WTC11 (cell line): ENCODE results near the gene NUP50. TPM values are rescaled to one million over a fixed set of nuclear protein-coding genes. Genes with fewer than 3 reads are reported as not detected.

Source experiments
- ATAC-seq: fragments of 200-7000 bp; cut with Tn5 transposase; 2 replicates; pipeline ENCODE4 v1.10.0; 2021; ENCODE audit warnings: mild to moderate bottlenecking, moderate library complexity
- CTCF ChIA-PET: fragments of 300-600 bp; sonication (Branson Sonifier 250); formaldehyde crosslinking; loops from one replicate; lab custom pipeline; 2021; ENCODE audit warnings: antibody characterized with exemption; lab: Charles Lee
- POLR2A ChIA-PET: fragments of 350-600 bp; sonication (Branson Sonifier 250); formaldehyde crosslinking; loops from one replicate; lab custom pipeline; 2021; ENCODE audit warnings: antibody characterized with exemption; lab: Charles Lee
- DNase-seq: peaks from one replicate; pipeline ENCODE4 v3.0.0; 2021; ENCODE audit warnings: low spot score
- H3K27ac Mint-ChIP-seq: 2 replicates; pipeline ENCODE4 v1.8.0; 2021; ENCODE audit warnings: mixed read lengths
- H3K27me3 Mint-ChIP-seq: 2 replicates; pipeline ENCODE4 v1.8.0; 2021; ENCODE audit warnings: low read depth, mild to moderate bottlenecking, moderate library complexity, mixed read lengths
- H3K36me3 Mint-ChIP-seq: 2 replicates; pipeline ENCODE4 v1.8.0; 2021; ENCODE audit warnings: mixed read lengths
- H3K4me1 Mint-ChIP-seq: 2 replicates; pipeline ENCODE4 v1.8.0; 2022; ENCODE audit warnings: mixed read lengths
- H3K4me3 Mint-ChIP-seq: 2 replicates; pipeline ENCODE4 v1.8.0; 2021; ENCODE audit warnings: mild to moderate bottlenecking, moderate library complexity, mixed read lengths
- H3K9me3 Mint-ChIP-seq: 2 replicates; pipeline ENCODE4 v1.8.0; 2021; ENCODE audit warnings: mixed read lengths
- ATF2 ChIP-seq: sonication (generic); formaldehyde crosslinking; IDR thresholded peaks from 2 replicates; pipeline ENCODE4 v1.8.1; 2022; ENCODE audit warnings: low read depth, missing genetic modification reagents, borderline replicate concordance
- CDX4 ChIP-seq: fragments of 250-450 bp; sonication (Bioruptor Pico); IDR thresholded peaks from 2 replicates; pipeline ENCODE4 v1.9.0; 2021; ENCODE audit warnings: moderate library complexity, mild to moderate bottlenecking, inconsistent platforms, borderline replicate concordance
- EMX1 ChIP-seq: fragments of 250-450 bp; sonication (Bioruptor Pico); IDR thresholded peaks from 2 replicates; pipeline ENCODE4 v1.8.0; 2021; ENCODE audit warnings: mild to moderate bottlenecking
- ETV6 ChIP-seq: sonication (generic); formaldehyde crosslinking; IDR thresholded peaks from 2 replicates; pipeline ENCODE4 v1.8.1; 2022; ENCODE audit warnings: mild to moderate bottlenecking, missing genetic modification reagents
- FOXJ3 ChIP-seq: sonication (generic); formaldehyde crosslinking; IDR thresholded peaks from 2 replicates; pipeline ENCODE4 v1.9.0; 2021; ENCODE audit warnings: missing genetic modification reagents, mild to moderate bottlenecking, borderline replicate concordance
- MAX ChIP-seq: sonication (generic); formaldehyde crosslinking; IDR thresholded peaks from 2 replicates; pipeline ENCODE4 v1.8.0; 2022; ENCODE audit warnings: mild to moderate bottlenecking, missing genetic modification reagents
- MXD4 ChIP-seq: fragments of 250-450 bp; sonication (Bioruptor Pico); IDR thresholded peaks from 2 replicates; pipeline ENCODE4 v1.8.0; 2021; ENCODE audit warnings: mild to moderate bottlenecking, moderate library complexity, borderline replicate concordance
- NR1H2 ChIP-seq: sonication (generic); formaldehyde crosslinking; IDR thresholded peaks from 2 replicates; pipeline ENCODE4 v1.9.0; 2021; ENCODE audit warnings: mild to moderate bottlenecking, moderate library complexity, missing genetic modification reagents
- NR3C1 ChIP-seq: sonication (generic); formaldehyde crosslinking; conservative IDR thresholded peaks from 2 replicates; pipeline ENCODE4 v1.8.1; 2023; ENCODE audit warnings: low read depth, mild to moderate bottlenecking, missing genetic modification reagents
- PRDM15 ChIP-seq: sonication (generic); formaldehyde crosslinking; IDR thresholded peaks from 2 replicates; pipeline ENCODE4 v1.8.0; 2022; ENCODE audit warnings: missing genetic modification reagents
- RELA ChIP-seq: sonication (generic); formaldehyde crosslinking; IDR thresholded peaks from 2 replicates; pipeline ENCODE4 v1.8.1; 2022; ENCODE audit warnings: missing genetic modification reagents, mild to moderate bottlenecking, borderline replicate concordance
- STAT6 ChIP-seq: sonication (generic); formaldehyde crosslinking; conservative IDR thresholded peaks from 2 replicates; pipeline ENCODE4 v1.8.1; 2023; ENCODE audit warnings: mild to moderate bottlenecking, low read depth, missing genetic modification reagents, moderate library complexity
- ZMAT4 ChIP-seq: fragments of 250-450 bp; sonication (Bioruptor Pico); IDR thresholded peaks from 2 replicates; pipeline ENCODE4 v1.9.0; 2021; ENCODE audit warnings: mild to moderate bottlenecking
- ZNF396 ChIP-seq: fragments of 250-450 bp; sonication (Bioruptor Pico); IDR thresholded peaks from 2 replicates; pipeline ENCODE4 v1.8.0; 2021; ENCODE audit warnings: mild to moderate bottlenecking, moderate library complexity, borderline replicate concordance
- total RNA-seq: library from RNA; stranded (reverse); gene quantifications from 3 replicates; pipeline ENCODE4 v1.2.3, GENCODE V29; 2021
- TF ChIP-seq, protein P1 (sequence below): sonication (generic); formaldehyde crosslinking; IDR thresholded peaks from 2 replicates; pipeline ENCODE4 v1.8.0; 2023; ENCODE audit warnings: mild to moderate bottlenecking, missing genetic modification reagents
- TF ChIP-seq, protein P2 (sequence below): sonication (generic); formaldehyde crosslinking; conservative IDR thresholded peaks from 2 replicates; pipeline ENCODE4 v1.8.1; 2022; ENCODE audit warnings: mild to moderate bottlenecking, missing genetic modification reagents

The NUP50 gene
- total RNA-seq, 1 experiment from 2014 or later: 131 TPM

- Mint-ChIP-seq H3K9me3 (no peaks in the 10 kb centered on the region), H3K27ac (peak overlapping the region; percentile 30; the same call in 1 of the 2 replicates)
Measured at GRCh38 chr22:45200860-45201511, 37.3 kb downstream of the NUP50 start.

More at GRCh38 chr22:45200860-45201511, 37.3 kb downstream of the NUP50 start:
- POLR2A ChIA-PET: no interaction called here
- Mint-ChIP-seq H3K4me3 (no peak overlapping the region), H3K4me1 (peaks cover 22% of the 10 kb centered on the region)
- peak; percentile 36; the same call in 1 of the 2 replicates for ATAC-seq
- TF ChIP-seq, protein P1, sequence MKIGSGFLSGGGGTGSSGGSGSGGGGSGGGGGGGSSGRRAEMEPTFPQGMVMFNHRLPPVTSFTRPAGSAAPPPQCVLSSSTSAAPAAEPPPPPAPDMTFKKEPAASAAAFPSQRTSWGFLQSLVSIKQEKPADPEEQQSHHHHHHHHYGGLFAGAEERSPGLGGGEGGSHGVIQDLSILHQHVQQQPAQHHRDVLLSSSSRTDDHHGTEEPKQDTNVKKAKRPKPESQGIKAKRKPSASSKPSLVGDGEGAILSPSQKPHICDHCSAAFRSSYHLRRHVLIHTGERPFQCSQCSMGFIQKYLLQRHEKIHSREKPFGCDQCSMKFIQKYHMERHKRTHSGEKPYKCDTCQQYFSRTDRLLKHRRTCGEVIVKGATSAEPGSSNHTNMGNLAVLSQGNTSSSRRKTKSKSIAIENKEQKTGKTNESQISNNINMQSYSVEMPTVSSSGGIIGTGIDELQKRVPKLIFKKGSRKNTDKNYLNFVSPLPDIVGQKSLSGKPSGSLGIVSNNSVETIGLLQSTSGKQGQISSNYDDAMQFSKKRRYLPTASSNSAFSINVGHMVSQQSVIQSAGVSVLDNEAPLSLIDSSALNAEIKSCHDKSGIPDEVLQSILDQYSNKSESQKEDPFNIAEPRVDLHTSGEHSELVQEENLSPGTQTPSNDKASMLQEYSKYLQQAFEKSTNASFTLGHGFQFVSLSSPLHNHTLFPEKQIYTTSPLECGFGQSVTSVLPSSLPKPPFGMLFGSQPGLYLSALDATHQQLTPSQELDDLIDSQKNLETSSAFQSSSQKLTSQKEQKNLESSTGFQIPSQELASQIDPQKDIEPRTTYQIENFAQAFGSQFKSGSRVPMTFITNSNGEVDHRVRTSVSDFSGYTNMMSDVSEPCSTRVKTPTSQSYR (CRISPR knock-in tag): no peak
- TF ChIP-seq MXD4 (CRISPR knock-in tag) (no peak), FOXJ3 (CRISPR knock-in tag) (no peak), NR3C1 (CRISPR knock-in tag) (no peak), ETV6 (CRISPR knock-in tag) (no peak), MAX (CRISPR knock-in tag) (no peak), RELA (CRISPR knock-in tag) (no peak), ATF2 (no peak), STAT6 (CRISPR knock-in tag) (no peak), EMX1 (CRISPR knock-in tag) (no peak), ZMAT4 (CRISPR knock-in tag) (no peak), PRDM15 (CRISPR knock-in tag) (no peak), ZNF396 (CRISPR knock-in tag) (no peak), CDX4 (CRISPR knock-in tag) (no peak), NR1H2 (CRISPR knock-in tag) (no peak)
- TF ChIP-seq, protein P2, sequence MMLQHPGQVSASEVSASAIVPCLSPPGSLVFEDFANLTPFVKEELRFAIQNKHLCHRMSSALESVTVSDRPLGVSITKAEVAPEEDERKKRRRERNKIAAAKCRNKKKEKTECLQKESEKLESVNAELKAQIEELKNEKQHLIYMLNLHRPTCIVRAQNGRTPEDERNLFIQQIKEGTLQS (CRISPR knock-in tag): no peak
- TF ChIP-seq, all 79 proteins: peak for 0
- DNase-seq: no peak
- Mint-ChIP-seq H3K27me3 (no peaks in the 10 kb centered on the region), H3K36me3 (peaks cover 4% of the 10 kb centered on the region; the same call in 1 of the 2 replicates)
- CTCF ChIA-PET: interaction anchor here (1.9 kb wide), 1 partner anchor 8 kb away, joined by 12 read pairs; no protein-coding TSS in a partner anchor
